MM.1S (cell line): ENCODE results near the gene FOXP1.

ENCODE experiments used
- DNase-seq: peaks from one replicate; pipeline ENCODE4 v3.0.0-alpha.2; 2015
- H2AFZ ChIP-seq: fragments of 300-600 bp; sonication (generic); 2 replicates; pipeline ENCODE4 v1.6.0; 2016; ENCODE audit warnings: antibody characterized with exemption, low read length
- H3F3A ChIP-seq: fragments of 300-600 bp; sonication (generic); 2 replicates; pipeline ENCODE4 v1.6.1; 2016; ENCODE audit warnings: mild to moderate bottlenecking, antibody characterized with exemption, low read length, moderate library complexity, mixed read lengths; ENCODE audit not compliant: insufficient read depth
- H3K27ac ChIP-seq: fragments of 300-600 bp; sonication (generic); 2 replicates; pipeline ENCODE4 v1.5.1; 2016; ENCODE audit warnings: mild to moderate bottlenecking, low read length
- H3K27me3 ChIP-seq: fragments of 300-600 bp; sonication (generic); replicated peaks from 2 replicates; pipeline ENCODE4 v1.6.0; 2016; ENCODE audit warnings: low read length; ENCODE audit not compliant: insufficient read depth
- H3K36me3 ChIP-seq: fragments of 300-600 bp; sonication (generic); replicated peaks from 2 replicates; pipeline ENCODE4 v1.6.1; 2016; ENCODE audit warnings: mild to moderate bottlenecking, low read length, mixed read lengths; ENCODE audit not compliant: insufficient read depth
- H3K4me1 ChIP-seq: fragments of 300-600 bp; sonication (generic); 2 replicates; pipeline ENCODE4 v1.6.1; 2016; ENCODE audit warnings: low read length, mixed read lengths
- H3K4me2 ChIP-seq: fragments of 300-600 bp; sonication (generic); 2 replicates; pipeline ENCODE4 v1.6.0; 2016; ENCODE audit warnings: low read depth, low read length
- H3K4me3 ChIP-seq: fragments of 300-600 bp; sonication (generic); 2 replicates; pipeline ENCODE4 v1.5.1; 2016; ENCODE audit warnings: low read length, mixed read lengths
- H3K79me2 ChIP-seq: fragments of 300-600 bp; sonication (generic); 2 replicates; pipeline ENCODE4 v1.6.1; 2016; ENCODE audit warnings: mixed run types, low read length, mixed read lengths
- H3K9ac ChIP-seq: fragments of 300-600 bp; sonication (generic); 2 replicates; pipeline ENCODE4 v1.6.1; 2016; ENCODE audit warnings: low read length, mixed read lengths
- H3K9me2 ChIP-seq: fragments of 300-600 bp; sonication (generic); replicated peaks from 2 replicates; pipeline ENCODE4 v1.6.1; 2016; ENCODE audit warnings: mild to moderate bottlenecking, low read length, mixed read lengths; ENCODE audit not compliant: insufficient read depth
- H3K9me3 ChIP-seq: fragments of 300-600 bp; sonication (generic); replicated peaks from 2 replicates; pipeline ENCODE4 v1.6.1; 2016; ENCODE audit warnings: mild to moderate bottlenecking, low read length, mixed read lengths; ENCODE audit not compliant: insufficient read depth
- H4K20me1 ChIP-seq: fragments of 300-600 bp; sonication (generic); 2 replicates; pipeline ENCODE4 v1.6.1; 2016; ENCODE audit warnings: mild to moderate bottlenecking, low read length, moderate library complexity, mixed read lengths; ENCODE audit not compliant: insufficient read depth
- EZH2 ChIP-seq: fragments of 300-600 bp; sonication (generic); optimal IDR thresholded peaks from 2 replicates; pipeline ENCODE3; 2017; ENCODE audit warnings: low read depth, mild to moderate bottlenecking, antibody characterized with exemption, low read length, mixed read lengths
- EZH2phosphoT487 ChIP-seq: fragments of 300-600 bp; sonication (generic); IDR thresholded peaks from 2 replicates; pipeline ENCODE4 v1.6.1; 2018; ENCODE audit warnings: antibody characterized with exemption, low read length
- TF ChIP-seq, protein P1 (sequence below): fragments of 300-600 bp; sonication (generic); IDR thresholded peaks from 2 replicates; pipeline ENCODE4 v1.5.1; 2016; ENCODE audit warnings: antibody characterized with exemption, low read length, mixed read lengths

The FOXP1 gene

DNA sequence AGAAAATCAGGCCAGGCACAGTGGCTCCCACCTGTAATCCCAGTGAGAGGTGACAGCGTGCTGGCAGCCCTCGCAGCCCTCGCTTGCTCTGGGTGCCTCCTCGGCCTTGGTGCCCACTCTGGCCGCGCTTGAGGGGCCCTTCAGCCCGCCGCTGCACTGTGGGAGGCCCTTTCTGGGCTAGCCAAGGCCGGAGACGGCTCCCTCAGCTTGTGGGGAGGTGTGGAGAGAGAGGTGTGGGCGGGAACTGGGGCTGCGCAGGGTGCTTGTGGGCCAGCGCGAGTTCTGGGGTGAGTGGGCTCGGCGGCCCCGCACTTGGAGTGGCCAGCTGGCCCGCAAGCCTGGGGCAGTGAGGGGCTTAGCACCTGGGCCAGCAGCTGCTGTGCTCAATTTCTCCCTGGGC, 252.6 kb downstream of the FOXP1 start:
- H3K79me2 ChIP-seq: no peaks in the 10 kb centered on the region
- no peaks in the 10 kb centered on the region for H3K9me3 ChIP-seq
- no peaks in the 10 kb centered on the region for H3K9me2 ChIP-seq
- H3K4me1 ChIP-seq: no peaks in the 10 kb centered on the region
- H3K36me3 ChIP-seq: no peaks in the 10 kb centered on the region
- no peaks in the 10 kb centered on the region for H3F3A ChIP-seq
- no peak for DNase-seq
- no peak for TF ChIP-seq EZH2phosphoT487
- no peak for TF ChIP-seq EZH2
- TF ChIP-seq, protein P1, sequence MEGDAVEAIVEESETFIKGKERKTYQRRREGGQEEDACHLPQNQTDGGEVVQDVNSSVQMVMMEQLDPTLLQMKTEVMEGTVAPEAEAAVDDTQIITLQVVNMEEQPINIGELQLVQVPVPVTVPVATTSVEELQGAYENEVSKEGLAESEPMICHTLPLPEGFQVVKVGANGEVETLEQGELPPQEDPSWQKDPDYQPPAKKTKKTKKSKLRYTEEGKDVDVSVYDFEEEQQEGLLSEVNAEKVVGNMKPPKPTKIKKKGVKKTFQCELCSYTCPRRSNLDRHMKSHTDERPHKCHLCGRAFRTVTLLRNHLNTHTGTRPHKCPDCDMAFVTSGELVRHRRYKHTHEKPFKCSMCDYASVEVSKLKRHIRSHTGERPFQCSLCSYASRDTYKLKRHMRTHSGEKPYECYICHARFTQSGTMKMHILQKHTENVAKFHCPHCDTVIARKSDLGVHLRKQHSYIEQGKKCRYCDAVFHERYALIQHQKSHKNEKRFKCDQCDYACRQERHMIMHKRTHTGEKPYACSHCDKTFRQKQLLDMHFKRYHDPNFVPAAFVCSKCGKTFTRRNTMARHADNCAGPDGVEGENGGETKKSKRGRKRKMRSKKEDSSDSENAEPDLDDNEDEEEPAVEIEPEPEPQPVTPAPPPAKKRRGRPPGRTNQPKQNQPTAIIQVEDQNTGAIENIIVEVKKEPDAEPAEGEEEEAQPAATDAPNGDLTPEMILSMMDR: no peak
- H3K27me3 ChIP-seq: no peaks in the 10 kb centered on the region
- H3K9ac ChIP-seq: no peak overlapping the region
- no peak overlapping the region for H3K4me2 ChIP-seq
- no peak overlapping the region for H3K27ac ChIP-seq
- no peak overlapping the region for H2AFZ ChIP-seq
- H4K20me1 ChIP-seq: no peaks in the 10 kb centered on the region
- H3K4me3 ChIP-seq: no peak overlapping the region

DNA sequence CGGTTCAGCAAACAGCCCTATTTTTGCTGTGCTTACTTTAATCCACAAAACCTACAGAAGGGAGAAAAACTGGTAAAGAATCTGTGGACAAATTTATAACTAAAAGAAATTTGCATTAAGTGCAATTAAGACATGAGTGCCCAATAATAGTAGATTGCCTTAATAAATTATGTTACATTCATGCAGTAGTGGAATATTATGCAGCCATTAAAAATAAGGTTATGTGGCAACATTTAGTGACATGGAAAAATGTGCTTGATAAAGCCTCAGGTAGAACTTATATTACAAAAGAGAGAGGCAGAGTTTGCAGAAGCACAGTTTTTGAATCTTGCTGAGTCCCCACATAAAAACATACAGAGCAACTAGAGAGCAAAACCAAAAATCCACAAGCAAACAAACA, 253.0 kb downstream of the FOXP1 start:
- Histone ChIP-seq H3K27ac (no peak overlapping the region), H3F3A (no peaks in the 10 kb centered on the region), H3K9me2 (no peaks in the 10 kb centered on the region), H3K4me2 (no peak overlapping the region), H2AFZ (no peak overlapping the region), H4K20me1 (no peaks in the 10 kb centered on the region), H3K36me3 (no peaks in the 10 kb centered on the region), H3K79me2 (no peaks in the 10 kb centered on the region), H3K9ac (no peak overlapping the region), H3K27me3 (no peaks in the 10 kb centered on the region), H3K4me1 (no peaks in the 10 kb centered on the region), H3K4me3 (no peak overlapping the region), H3K9me3 (no peaks in the 10 kb centered on the region)
- DNase-seq: no peak
- TF ChIP-seq, protein P1: no peak
- TF ChIP-seq EZH2phosphoT487 (no peak), EZH2 (no peak)

DNA sequence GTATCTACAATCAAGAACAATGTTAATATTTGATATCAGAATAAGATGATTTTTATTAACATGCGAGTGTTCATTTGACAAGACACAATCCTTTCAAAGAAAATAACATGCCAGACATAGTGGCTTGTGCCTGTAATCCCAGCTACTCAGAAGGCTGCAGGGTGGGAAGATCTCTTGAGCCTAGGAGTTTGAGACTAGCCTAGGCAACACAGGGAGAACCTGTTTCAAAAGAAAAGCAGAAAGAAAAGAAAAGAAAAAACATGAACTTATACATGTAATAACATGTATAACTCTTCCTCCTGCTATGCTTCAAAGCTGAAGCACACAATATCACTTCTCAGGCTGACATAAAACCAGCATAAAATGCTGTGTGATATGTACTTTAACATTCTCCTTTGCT, 253.7 kb downstream of the FOXP1 start:
- Histone ChIP-seq H3K27me3 (no peaks in the 10 kb centered on the region), H3K36me3 (no peaks in the 10 kb centered on the region), H3K27ac (no peak overlapping the region), H3K4me2 (no peak overlapping the region), H3K4me1 (no peaks in the 10 kb centered on the region), H3K4me3 (no peak overlapping the region), H2AFZ (no peak overlapping the region), H3K9ac (no peak overlapping the region), H3K9me3 (no peaks in the 10 kb centered on the region), H3F3A (no peaks in the 10 kb centered on the region), H3K79me2 (no peaks in the 10 kb centered on the region), H3K9me2 (no peaks in the 10 kb centered on the region), H4K20me1 (no peaks in the 10 kb centered on the region)
- no peak for DNase-seq
- TF ChIP-seq EZH2phosphoT487: no peak
- TF ChIP-seq, protein P1: no peak
- no peak for TF ChIP-seq EZH2
